OCI-LY1 (cell line): ENCODE measurements around the gene IL1RAP.

Source experiments
- H2AFZ ChIP-seq: fragments of 200-600 bp; sonication (generic), shearing (Covaris generic); 2 replicates; pipeline ENCODE4 v1.6.0; 2014; ENCODE audit warnings: antibody characterized with exemption, mild to moderate bottlenecking, low read length
- H3F3A ChIP-seq: fragments of 200-600 bp; sonication (generic), shearing (Covaris generic); 2 replicates; pipeline ENCODE4 v1.6.0; 2014; ENCODE audit warnings: mild to moderate bottlenecking, antibody characterized with exemption, low read length, moderate library complexity; ENCODE audit not compliant: insufficient read depth
- H3K27ac ChIP-seq: fragments of 200-600 bp; sonication (generic); 2 replicates; pipeline ENCODE4 v1.5.1; 2014; ENCODE audit warnings: low read length, mixed run types, mild to moderate bottlenecking, low read depth; ENCODE audit not compliant: poor library complexity, severe bottlenecking
- H3K27me3 ChIP-seq: fragments of 200-600 bp; sonication (generic); 2 replicates; pipeline ENCODE4 v1.6.0; 2014; ENCODE audit warnings: antibody characterized with exemption, mild to moderate bottlenecking, low read length, moderate library complexity; ENCODE audit not compliant: insufficient read depth
- H3K36me3 ChIP-seq: fragments of 200-600 bp; sonication (generic); 2 replicates; pipeline ENCODE4 v1.6.1; 2014; ENCODE audit warnings: mild to moderate bottlenecking, antibody characterized with exemption, low read length, moderate library complexity, mixed read lengths; ENCODE audit not compliant: insufficient read depth
- H3K4me1 ChIP-seq: fragments of 200-600 bp; sonication (generic); 2 replicates; pipeline ENCODE4 v1.5.1; 2014; ENCODE audit warnings: mild to moderate bottlenecking, low read length, moderate library complexity; ENCODE audit not compliant: insufficient read depth, severe bottlenecking
- H3K4me2 ChIP-seq: fragments of 200-600 bp; sonication (generic), shearing (Covaris generic); 2 replicates; pipeline ENCODE4 v1.6.1; 2014; ENCODE audit warnings: low read length
- H3K4me3 ChIP-seq: fragments of 200-600 bp; sonication (generic); 2 replicates; pipeline ENCODE4 v1.5.1; 2014; ENCODE audit warnings: low read length, low read depth, mild to moderate bottlenecking, mixed read lengths; ENCODE audit not compliant: poor library complexity, severe bottlenecking
- H3K79me2 ChIP-seq: fragments of 200-600 bp; shearing (Covaris generic); 2 replicates; pipeline ENCODE4 v1.6.1; 2016; ENCODE audit warnings: mixed run types, low read length, mixed read lengths; ENCODE audit not compliant: insufficient read depth
- H3K9ac ChIP-seq: fragments of 200-600 bp; sonication (generic), shearing (Covaris generic); 2 replicates; pipeline ENCODE4 v1.6.1; 2014; ENCODE audit warnings: mild to moderate bottlenecking, low read length, mixed read lengths
- H3K9me2 ChIP-seq: fragments of 200-600 bp; sonication (generic), shearing (Covaris generic); 2 replicates; pipeline ENCODE4 v1.6.1; 2014; ENCODE audit warnings: low read depth, mild to moderate bottlenecking, low read length, mixed read lengths
- H3K9me3 ChIP-seq: fragments of 200-600 bp; shearing (Covaris generic); 2 replicates; pipeline ENCODE4 v1.6.1; 2014; ENCODE audit warnings: low read length, mixed read lengths
- H4K20me1 ChIP-seq: fragments of 200-600 bp; sonication (generic), shearing (Covaris generic); 2 replicates; pipeline ENCODE4 v1.6.0; 2016; ENCODE audit warnings: mild to moderate bottlenecking, low read length; ENCODE audit not compliant: insufficient read depth
- CTCF ChIP-seq: fragments of 200-600 bp; sonication (generic), shearing (Covaris generic); IDR thresholded peaks from 2 replicates; pipeline ENCODE4 v1.5.1; 2017; ENCODE audit warnings: mild to moderate bottlenecking, antibody characterized with exemption, low read length, moderate library complexity, mixed read lengths
- EZH2 ChIP-seq: fragments of 200-600 bp; sonication (generic), shearing (Covaris generic); IDR thresholded peaks from 2 replicates; pipeline ENCODE4 v1.8.0; 2017; ENCODE audit warnings: borderline replicate concordance, mixed run types, mild to moderate bottlenecking, antibody characterized with exemption, low read length, moderate library complexity, mixed read lengths

Gene IL1RAP

GRCh38 chr3:190641564-190641963, 127.7 kb downstream of the IL1RAP start:
- no peaks in the 10 kb centered on the region for H3K4me1 ChIP-seq

GRCh38 chr3:190642016-190642415, 128.1 kb downstream of the IL1RAP start:
- TF ChIP-seq EZH2 (no peak), CTCF (no peak)
- no peaks in the 10 kb centered on the region for H4K20me1 ChIP-seq

More at GRCh38 chr3:190641564-190641963, 127.7 kb downstream of the IL1RAP start:
- no peak overlapping the region for H2AFZ ChIP-seq
- H3K9me2 ChIP-seq = no peaks in the 10 kb centered on the region
- H3K9me3 ChIP-seq = no peaks in the 10 kb centered on the region
- no peaks in the 10 kb centered on the region for H3F3A ChIP-seq
- H3K27ac ChIP-seq = no peak overlapping the region
- no peaks in the 10 kb centered on the region for H3K79me2 ChIP-seq
- H3K27me3 ChIP-seq = no peaks in the 10 kb centered on the region
- no peak overlapping the region for H3K9ac ChIP-seq
- H3K36me3 ChIP-seq = no peaks in the 10 kb centered on the region
- H3K4me3 ChIP-seq = no peak overlapping the region
- no peaks in the 10 kb centered on the region for H4K20me1 ChIP-seq
- TF ChIP-seq CTCF (no peak), EZH2 (no peak)
- no peak overlapping the region for H3K4me2 ChIP-seq

GRCh38 chr3:190644035-190644434, 130.2 kb downstream of the IL1RAP start:
- H3K9ac ChIP-seq = no peak overlapping the region
- H2AFZ ChIP-seq = no peak overlapping the region
- no peaks in the 10 kb centered on the region for H3K27me3 ChIP-seq
- no peak overlapping the region for H3K4me2 ChIP-seq
- no peaks in the 10 kb centered on the region for H3K9me3 ChIP-seq
- TF ChIP-seq EZH2 = no peak
- TF ChIP-seq CTCF = no peak
- H3K9me2 ChIP-seq = no peaks in the 10 kb centered on the region
- H4K20me1 ChIP-seq = no peaks in the 10 kb centered on the region
- no peak overlapping the region for H3K27ac ChIP-seq
- H3F3A ChIP-seq = no peaks in the 10 kb centered on the region
- no peaks in the 10 kb centered on the region for H3K36me3 ChIP-seq
- no peaks in the 10 kb centered on the region for H3K4me1 ChIP-seq
- no peak overlapping the region for H3K4me3 ChIP-seq
- H3K79me2 ChIP-seq = no peaks in the 10 kb centered on the region

More at GRCh38 chr3:190642016-190642415, 128.1 kb downstream of the IL1RAP start:
- Histone ChIP-seq H3K27ac (no peak overlapping the region), H3K27me3 (no peaks in the 10 kb centered on the region), H3K9me3 (no peaks in the 10 kb centered on the region), H3K4me2 (no peak overlapping the region), H3K36me3 (no peaks in the 10 kb centered on the region), H2AFZ (no peak overlapping the region), H3F3A (no peaks in the 10 kb centered on the region), H3K4me3 (no peak overlapping the region), H3K9me2 (no peaks in the 10 kb centered on the region), H3K9ac (no peak overlapping the region), H3K4me1 (no peaks in the 10 kb centered on the region), H3K79me2 (no peaks in the 10 kb centered on the region)
